HepG2 (cell line): ENCODE data around the gene ANKRD18B. TPM values are rescaled to one million over a fixed set of nuclear protein-coding genes. Genes with fewer than 3 reads are reported as not detected.

Experiments
- ATAC-seq: fragments of 200-7000 bp; cut with Tn5 transposase; 3 replicates; pipeline ENCODE4 v1.9.1; 2020; ENCODE audit warnings: mild to moderate bottlenecking, moderate library complexity
- BruUV-seq: library from RNA; stranded (reverse); fragments of 400-500 nt; replicated peaks from 2 replicates; lab custom pipeline; 2021; lab: Mats Ljungman, UMichigan
- CTCF ChIA-PET: fragments of 300-600 bp; formaldehyde crosslinking; extraction: SDS; loops from one replicate; lab custom pipeline; 2021; ENCODE audit warnings: low total read pairs, inconsistent platforms, low intra/inter-chr PET ratio; lab: Yijun Ruan, JAX
- POLR2A ChIA-PET: fragments of 350-600 bp; sonication (Branson Sonifier 250); formaldehyde crosslinking; loops from one replicate; lab custom pipeline; 2020; ENCODE audit warnings: antibody characterized with exemption, inconsistent platforms; lab: Yijun Ruan, JAX
- DNase-seq: peaks from one replicate; pipeline ENCODE4 v3.0.0-alpha.2; 2015; ENCODE audit warnings: low spot score
- FAIRE-seq: peaks from 3 replicates; lab custom pipeline; 2011; peaks lifted over from hg19 to GRCh38; lab: Jason Lieb, UNC
- H2AFZ ChIP-seq: one replicate; pipeline ENCODE4 v1.6.1; 2011; ENCODE audit warnings: low read length, inconsistent platforms
- H3K27ac ChIP-seq: fragments of 300-600 bp; 3 replicates; pipeline ENCODE4 v1.8.0; 2011; ENCODE audit warnings: mixed run types, mild to moderate bottlenecking, mixed read lengths, low read length, inconsistent platforms; ENCODE audit not compliant: insufficient read depth; ENCODE audit errors: extremely low read length
- H3K27me3 ChIP-seq, 2 experiments: fragments of 200-600 bp in 1 of 2; 2 replicates in 1 of 2; 3 replicates in 1 of 2; pipeline versions ENCODE4 v1.6.0 to v1.8.0; 2011; ENCODE audit warnings: low read length in 2 of 2, mild to moderate bottlenecking in 2 of 2, moderate library complexity in 2 of 2, inconsistent platforms in 1 of 2; ENCODE audit not compliant: insufficient read depth in 2 of 2, control insufficient read depth in 1 of 2
- H3K36me3 ChIP-seq, 2 experiments: fragments of 200-600 bp in 1 of 2; replicated peaks in 1 of 2; 2 replicates in 1 of 2; 3 replicates in 1 of 2; pipeline versions ENCODE4 v1.5.1 to v1.8.0; 2011; ENCODE audit warnings: low read length in 2 of 2, inconsistent platforms in 1 of 2; ENCODE audit not compliant: insufficient read depth in 2 of 2, control insufficient read depth in 1 of 2
- H3K4me1 ChIP-seq: 2 replicates; pipeline ENCODE4 v1.5.1; 2012; ENCODE audit warnings: low read length, inconsistent platforms; ENCODE audit not compliant: insufficient read depth
- H3K4me2 ChIP-seq: 2 replicates; pipeline ENCODE4 v1.6.0; 2011; ENCODE audit warnings: low read depth, low read length, inconsistent platforms
- H3K4me3 ChIP-seq, 3 experiments: fragments of 200-600 bp in 1 of 3; sonication (generic), shearing (Covaris generic) in 1 of 3; replicated peaks in 1 of 3; 2 replicates each; pipeline ENCODE4 v1.5.1; 2011 to 2016; ENCODE audit warnings: low read length in 3 of 3, inconsistent platforms in 2 of 3, low read depth in 2 of 3, mild to moderate bottlenecking in 2 of 3, control low read depth in 1 of 3, mixed read lengths in 1 of 3; ENCODE audit not compliant: insufficient read depth in 1 of 3
- H3K79me2 ChIP-seq: one replicate; pipeline ENCODE4 v1.6.1; 2011; ENCODE audit warnings: low read length, inconsistent platforms; ENCODE audit not compliant: insufficient read depth
- H3K9ac ChIP-seq: 2 replicates; pipeline ENCODE4 v1.6.0; 2011; ENCODE audit warnings: mild to moderate bottlenecking, low read depth, low read length, inconsistent platforms; ENCODE audit not compliant: insufficient read depth
- H3K9me3 ChIP-seq: 2 replicates; pipeline ENCODE4 v1.5.1; 2012; ENCODE audit warnings: mild to moderate bottlenecking, low read length
- H4K20me1 ChIP-seq: 2 replicates; pipeline ENCODE4 v1.6.0; 2011; ENCODE audit warnings: inconsistent platforms, mild to moderate bottlenecking, low read length, moderate library complexity; ENCODE audit not compliant: insufficient read depth
- BHLHE40 ChIP-seq: IDR thresholded peaks from 2 replicates; pipeline ENCODE4 v1.6.1; 2011; ENCODE audit warnings: low read length, improper control_type of control experiment
- CAMTA2 ChIP-seq: sonication (generic); formaldehyde crosslinking; IDR thresholded peaks from 2 replicates; pipeline ENCODE4 v1.4.0; 2020; ENCODE audit warnings: mild to moderate bottlenecking, missing genetic modification reagents, borderline replicate concordance
- FOSL2 ChIP-seq: sonication (generic); formaldehyde crosslinking; IDR thresholded peaks from 2 replicates; pipeline ENCODE4 v1.4.0; 2020; ENCODE audit warnings: missing genetic modification reagents
- MED13 ChIP-seq: sonication (generic); formaldehyde crosslinking; IDR thresholded peaks from 2 replicates; pipeline ENCODE4 v1.5.0; 2020; ENCODE audit warnings: missing genetic modification reagents
- NCOA1 ChIP-seq: sonication (generic); formaldehyde crosslinking; IDR thresholded peaks from 2 replicates; pipeline ENCODE4 v1.9.0; 2021; ENCODE audit warnings: missing genetic modification reagents
- ZBTB2 ChIP-seq: sonication (generic); formaldehyde crosslinking; IDR thresholded peaks from 2 replicates; pipeline ENCODE4 v1.8.0; 2022; ENCODE audit warnings: low read depth, missing genetic modification reagents
- ZNF816 ChIP-seq: sonication (generic); formaldehyde crosslinking; IDR thresholded peaks from 2 replicates; pipeline ENCODE4 v1.8.0; 2022; ENCODE audit warnings: missing genetic modification reagents, mild to moderate bottlenecking, borderline replicate concordance
- WGBS: methylation state at CpG from one replicate; pipeline ENCODE4 v1.1.6; 2017; ENCODE audit warnings: low lambda C conversion rate; 5-methylcytosine and 5-hydroxymethylcytosine counted together
- in situ Hi-C: cut with HindIII; loops from 2 replicates; pipeline ENCODE4 v1.10.0; 2017; ENCODE audit warnings: low pct_unique_long_range_greater_than_20kb; ENCODE audit not compliant: extremely low pct_ligation_motif_present
- intact Hi-C: fragments of 100-400 bp; cut with micrococcal nuclease; formaldehyde crosslinking; loops from one replicate; pipeline ENCODE4 v1.10.0; 2022; ENCODE audit not compliant: unreplicated experiment
- polyA plus RNA-seq, 8 experiments: library from polyadenylated mRNA; depleted of rRNA in 3 of 8; stranded (reverse) in 7 of 8; unstranded in 1 of 8; fragments of >200 nt; fragmentation: Illumina TruSeq in 4 of 8; extraction: Trizol in 4 of 8; gene quantifications; 2 replicates each; pipeline versions ENCODE4 v1.2.1 to v1.2.3, GENCODE V29; 2011 to 2016; ENCODE audit warnings: low read depth in 4 of 8, missing spikeins in 1 of 8, mixed read lengths in 1 of 8; ENCODE audit not compliant: insufficient read depth in 1 of 8
- total RNA-seq, 5 experiments: library from RNA; depleted of rRNA; stranded (reverse); fragments of >200 nt; fragmentation: Illumina TruSeq; extraction: Trizol; gene quantifications; 2 replicates each; pipeline ENCODE4 v1.2.3, GENCODE V29; 2016; ENCODE audit warnings: low read depth in 1 of 5

The ANKRD18B gene
- total and polyA plus RNA-seq, 2 of the 13 experiments (the other 11 are each of a cell fraction or from before 2014, with no cell fraction given), result 0.57 to 1.4 TPM

GRCh38 chr9:33506626-33507370, 17.3 kb upstream of the ANKRD18B start:
- POLR2A ChIA-PET, result no interaction called here
- H3K27me3 ChIP-seq, result no peaks in the 10 kb centered on the region; a peak in 1 of 5 replicates
- intact Hi-C loops, result no loop called here
- no TSS peak for BruUV-seq
- ATAC-seq (no peak), FAIRE-seq (no peak), DNase-seq (peak; percentile 31)
- peaks cover 11% of the 10 kb centered on the region for H3K4me1 ChIP-seq
- H3K4me2 ChIP-seq, result peak overlapping the region; percentile 36; the same call in 1 of the 2 replicates
- peak overlapping the region; percentile 52 for H2AFZ ChIP-seq
- H3K27ac ChIP-seq, result no peak overlapping the region
- no peaks in the 10 kb centered on the region for H3K9me3 ChIP-seq
- H3K36me3 ChIP-seq, result no peaks in the 10 kb centered on the region
- H3K9ac ChIP-seq, result no peak overlapping the region
- WGBS, result 19% methylated on average over 7 of the region's 7 CpGs
- no peaks in the 10 kb centered on the region for H4K20me1 ChIP-seq
- CTCF ChIA-PET, result no interaction called here
- H3K4me3 ChIP-seq, result no peak overlapping the region
- in situ Hi-C loops, result no loop called here
- TF ChIP-seq NCOA1 (no peak), ZNF816 (CRISPR knock-in tag) (no peak), BHLHE40 (peak; percentile 58; the same call in 1 of the 2 replicates), MED13 (CRISPR knock-in tag) (no peak), ZBTB2 (CRISPR knock-in tag) (no peak), FOSL2 (CRISPR knock-in tag) (peak; percentile 50; the same call in 1 of the 2 replicates), CAMTA2 (CRISPR knock-in tag) (no peak)
- no peaks in the 10 kb centered on the region for H3K79me2 ChIP-seq
